A673 (cell line): ENCODE results near the gene GMFB. TPM values are rescaled to one million over a fixed set of nuclear protein-coding genes. Genes with fewer than 3 reads are reported as not detected.
"Not testable (repeated sequence)": the region's sequence is repeated elsewhere in the genome, so short reads cannot be mapped to it uniquely, and the experiment has no call there.

Experiments used
- BruUV-seq: library from RNA; stranded (reverse); fragments of 400-500 nt; replicated peaks from 2 replicates; lab custom pipeline; 2021; lab: Mats Ljungman, UMichigan
- CTCF ChIA-PET: fragments of 300-600 bp; sonication (Branson Sonifier 250); formaldehyde crosslinking; loops from one replicate; lab custom pipeline; 2022; ENCODE audit warnings: antibody characterized with exemption; lab: Charles Lee
- POLR2A ChIA-PET: fragments of 300-600 bp; sonication (Branson Sonifier 250); formaldehyde crosslinking; loops from one replicate; lab custom pipeline; 2022; ENCODE audit warnings: antibody characterized with exemption; ENCODE audit not compliant: low non-redundant PET; lab: Charles Lee
- DNase-seq: peaks from one replicate; pipeline ENCODE4 v3.0.0-alpha.2; 2015; ENCODE audit warnings: low spot score
- H3K27ac ChIP-seq: fragments of 200-600 bp; sonication (generic); 2 replicates; pipeline ENCODE4 v1.5.1; 2016; ENCODE audit warnings: mixed run types, low read depth, mild to moderate bottlenecking, mixed read lengths, antibody characterized with exemption, low read length; ENCODE audit not compliant: poor library complexity, severe bottlenecking
- H3K27me3 ChIP-seq: fragments of 200-600 bp; sonication (generic); replicated peaks from 2 replicates; pipeline ENCODE4 v1.6.1; 2017; ENCODE audit warnings: mixed run types, low read depth, mild to moderate bottlenecking, mixed read lengths, antibody characterized with exemption, low read length; ENCODE audit not compliant: insufficient read depth, poor library complexity
- H3K36me3 ChIP-seq: fragments of 200-600 bp; sonication (generic); 2 replicates; pipeline ENCODE4 v1.6.1; 2016; ENCODE audit warnings: mixed run types, mild to moderate bottlenecking, mixed read lengths, antibody characterized with exemption, low read length; ENCODE audit not compliant: insufficient read depth, poor library complexity, severe bottlenecking
- H3K4me1 ChIP-seq: fragments of 200-600 bp; sonication (generic); 2 replicates; pipeline ENCODE4 v1.6.1; 2017; ENCODE audit warnings: mixed run types, mild to moderate bottlenecking, mixed read lengths, antibody characterized with exemption, low read length; ENCODE audit not compliant: insufficient read depth, poor library complexity, severe bottlenecking
- H3K4me3 ChIP-seq: fragments of 200-600 bp; sonication (generic); 2 replicates; pipeline ENCODE4 v1.5.1; 2016; ENCODE audit warnings: low read depth, mixed run types, mild to moderate bottlenecking, mixed read lengths, low read length; ENCODE audit not compliant: poor library complexity, severe bottlenecking
- H3K9me3 ChIP-seq: fragments of 200-600 bp; sonication (generic); 2 replicates; pipeline ENCODE4 v1.6.1; 2016; ENCODE audit warnings: mixed run types, low read depth, mild to moderate bottlenecking, mixed read lengths, antibody characterized with exemption, low read length; ENCODE audit not compliant: poor library complexity, severe bottlenecking
- EZH2 ChIP-seq: fragments of 200-600 bp; sonication (generic); IDR thresholded peaks from 2 replicates; pipeline ENCODE4 v1.6.1; 2017; ENCODE audit warnings: borderline replicate concordance, low read depth, mild to moderate bottlenecking, mixed read lengths, antibody characterized with exemption, low read length; ENCODE audit not compliant: poor library complexity, severe bottlenecking
- intact Hi-C: fragments of 100-400 bp; cut with micrococcal nuclease; formaldehyde crosslinking; loops from one replicate; pipeline ENCODE4 v1.10.0; 2022; ENCODE audit not compliant: unreplicated experiment
- total RNA-seq: library from RNA; stranded (reverse); gene quantifications from 2 replicates; pipeline ENCODE4 v1.2.3, GENCODE V29; 2021
- TF ChIP-seq, protein P1 (sequence below): fragments of 300-800, 200-600 bp; sonication (generic); conservative IDR thresholded peaks from 2 replicates; pipeline ENCODE4 v1.5.1; 2017; ENCODE audit warnings: low read depth, mild to moderate bottlenecking, antibody characterized with exemption, low read length, moderate library complexity, mixed read lengths

The GMFB gene
- total RNA-seq, 1 experiment from 2014 or later, result 76.8 TPM

DNA sequence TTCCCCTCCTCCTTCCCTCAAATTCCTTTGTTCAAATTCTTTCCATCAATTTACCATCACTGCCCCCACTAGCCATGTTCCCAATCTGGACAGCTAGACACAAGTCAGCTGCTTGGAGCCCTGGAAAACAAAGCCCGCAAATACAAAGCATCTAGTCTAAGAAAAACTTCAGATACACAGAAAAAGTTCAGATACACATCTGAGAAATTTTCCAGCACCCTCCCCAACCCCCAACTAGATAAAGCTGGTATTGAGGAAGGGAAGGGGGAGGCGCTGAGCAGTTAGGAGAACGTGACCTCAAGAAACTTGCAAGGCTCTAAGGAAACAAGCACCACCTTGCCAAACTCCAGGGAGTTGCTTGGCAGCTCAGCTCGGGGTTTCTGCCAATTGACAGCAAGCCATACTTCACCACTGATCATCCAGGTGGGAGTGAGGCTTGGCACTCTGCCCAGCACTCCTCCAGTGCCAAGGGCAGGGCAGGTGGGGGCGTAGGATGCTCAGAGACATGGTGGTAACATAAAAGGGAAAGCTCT is 42.6 kb downstream of the GMFB start:
- TF ChIP-seq, protein P1, sequence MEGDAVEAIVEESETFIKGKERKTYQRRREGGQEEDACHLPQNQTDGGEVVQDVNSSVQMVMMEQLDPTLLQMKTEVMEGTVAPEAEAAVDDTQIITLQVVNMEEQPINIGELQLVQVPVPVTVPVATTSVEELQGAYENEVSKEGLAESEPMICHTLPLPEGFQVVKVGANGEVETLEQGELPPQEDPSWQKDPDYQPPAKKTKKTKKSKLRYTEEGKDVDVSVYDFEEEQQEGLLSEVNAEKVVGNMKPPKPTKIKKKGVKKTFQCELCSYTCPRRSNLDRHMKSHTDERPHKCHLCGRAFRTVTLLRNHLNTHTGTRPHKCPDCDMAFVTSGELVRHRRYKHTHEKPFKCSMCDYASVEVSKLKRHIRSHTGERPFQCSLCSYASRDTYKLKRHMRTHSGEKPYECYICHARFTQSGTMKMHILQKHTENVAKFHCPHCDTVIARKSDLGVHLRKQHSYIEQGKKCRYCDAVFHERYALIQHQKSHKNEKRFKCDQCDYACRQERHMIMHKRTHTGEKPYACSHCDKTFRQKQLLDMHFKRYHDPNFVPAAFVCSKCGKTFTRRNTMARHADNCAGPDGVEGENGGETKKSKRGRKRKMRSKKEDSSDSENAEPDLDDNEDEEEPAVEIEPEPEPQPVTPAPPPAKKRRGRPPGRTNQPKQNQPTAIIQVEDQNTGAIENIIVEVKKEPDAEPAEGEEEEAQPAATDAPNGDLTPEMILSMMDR, result no peak
- TF ChIP-seq EZH2, result no peak

DNA sequence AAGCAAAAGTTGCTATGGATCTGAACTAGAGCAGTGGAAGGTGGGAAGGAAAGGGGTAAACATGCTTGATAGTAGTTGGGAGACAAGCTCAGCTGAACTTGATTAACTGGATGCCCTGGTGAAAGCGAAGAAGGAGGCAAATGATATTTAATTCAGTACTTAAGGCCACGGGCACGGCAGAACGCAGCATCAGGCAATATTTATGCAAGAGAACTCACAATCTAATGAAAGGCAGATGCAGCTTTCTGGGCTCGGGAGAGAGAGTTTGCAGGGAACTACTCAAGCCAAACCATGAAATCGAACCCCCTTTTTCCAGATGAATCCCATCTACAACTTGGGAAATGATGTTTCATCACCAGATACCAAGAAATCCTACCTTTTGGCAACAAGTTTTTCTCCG is 44.1 kb downstream of the GMFB start:
- no peak for DNase-seq
- Histone ChIP-seq H3K4me1 (peaks cover 9% of the 10 kb centered on the region), H3K9me3 (no peaks in the 10 kb centered on the region), H3K27me3 (no peaks in the 10 kb centered on the region), H3K36me3 (no peaks in the 10 kb centered on the region), H3K27ac (no peak overlapping the region), H3K4me3 (no peak overlapping the region)
- TF ChIP-seq EZH2, result no peak
- TF ChIP-seq, protein P1, result no peak
- no TSS peak for BruUV-seq
- ChIA-PET POLR2A (interaction anchor here (0.6 kb wide), 1 partner anchor 733 kb away, joined by 3 read pairs; no protein-coding TSS in a partner anchor), CTCF (no interaction called here)
- intact Hi-C loops, result no loop called here

More for the DNA sequence above, 42.6 kb downstream of the GMFB start:
- ChIA-PET POLR2A (interaction anchor here (0.5 to 0.6 kb wide), 2 partner anchors 21 to 272 kb away, joined by 3 to 4 read pairs; no protein-coding TSS in a partner anchor), CTCF (no interaction called here)
- Histone ChIP-seq H3K36me3 (no peaks in the 10 kb centered on the region), H3K4me1 (peaks cover 9% of the 10 kb centered on the region), H3K4me3 (no peak overlapping the region), H3K27ac (no peak overlapping the region), H3K27me3 (no peaks in the 10 kb centered on the region), H3K9me3 (no peaks in the 10 kb centered on the region)
- no peak for DNase-seq
- BruUV-seq, result no TSS peak
- intact Hi-C loops, result no loop called here

DNA sequence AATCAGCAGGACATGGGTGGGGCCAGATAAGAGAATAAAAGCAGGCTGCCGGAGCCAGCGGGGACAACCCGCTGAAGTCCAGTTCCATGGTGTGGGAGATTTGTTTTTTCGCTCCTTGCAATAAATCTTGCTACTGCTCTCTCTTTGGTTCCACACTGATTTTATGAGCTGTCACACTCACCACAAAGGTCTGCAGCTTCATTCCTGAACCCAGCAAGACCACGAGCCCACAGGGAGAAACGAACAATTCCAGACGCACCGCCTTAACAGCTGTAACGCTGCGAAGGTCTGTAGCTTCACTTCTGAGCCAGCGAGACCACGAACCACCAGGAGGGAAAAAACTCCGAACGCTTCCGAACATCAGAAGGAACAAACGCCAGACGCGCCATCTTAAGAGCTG is 44.8 kb downstream of the GMFB start:
- POLR2A ChIA-PET, result interaction anchor here (0.6 kb wide), 1 partner anchor 732 kb away, joined by 3 read pairs; no protein-coding TSS in a partner anchor
- TF ChIP-seq, protein P1, result no peak
- no peak for TF ChIP-seq EZH2

DNA sequence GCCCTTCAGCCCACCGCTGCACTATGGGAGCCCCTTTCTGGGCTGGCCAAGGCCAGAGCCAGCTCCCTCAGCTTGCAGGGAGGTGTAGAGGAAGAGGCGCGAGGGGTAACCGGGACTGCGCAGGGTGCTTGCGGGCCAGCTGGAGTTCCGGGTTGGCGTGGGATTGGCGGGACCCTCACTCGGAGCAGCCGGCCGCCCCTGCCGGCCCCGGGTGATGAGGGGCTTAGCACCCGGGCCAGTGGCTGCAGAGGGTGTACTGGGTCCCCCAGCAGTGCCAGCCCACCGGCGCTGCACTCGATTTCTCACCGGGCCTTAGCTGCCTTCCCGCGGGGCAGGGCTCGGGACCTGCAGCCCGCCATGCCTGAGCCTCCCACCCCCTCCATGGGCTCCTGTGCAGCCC is 45.8 kb downstream of the GMFB start:
- H3K27ac ChIP-seq, intact Hi-C loops, H3K27me3 ChIP-seq, H3K36me3 ChIP-seq, H3K4me3 ChIP-seq, H3K9me3 ChIP-seq, POLR2A ChIA-PET, BruUV-seq, DNase-seq, CTCF ChIA-PET: not testable (repeated sequence)
- peaks cover 22% of the 10 kb centered on the region for H3K4me1 ChIP-seq

More for the DNA sequence above, 44.8 kb downstream of the GMFB start:
- Histone ChIP-seq H3K4me1 (peaks cover 13% of the 10 kb centered on the region), H3K9me3 (no peaks in the 10 kb centered on the region), H3K27me3 (no peaks in the 10 kb centered on the region), H3K4me3 (no peak overlapping the region), H3K27ac (no peak overlapping the region), H3K36me3 (no peaks in the 10 kb centered on the region)
- no TSS peak for BruUV-seq
- DNase-seq, result no peak
- CTCF ChIA-PET, result no interaction called here
- intact Hi-C loops, result no loop called here
